ENCODE data around the gene INTS15. TPM values are rescaled to one million over a fixed set of nuclear protein-coding genes. Genes with fewer than 3 reads are reported as not detected.

INTS15 gene
- polyA plus RNA-seq, 1 of the 3 experiments (the other 2 are of a cell fraction), result 39.1 TPM

GRCh38 chr7:6650521-6651011 is 60.7 kb downstream of the INTS15 start:
- no peak overlapping the region for H2AFZ ChIP-seq (ENCODE audit: low read depth)
- peaks cover 8% of the 10 kb centered on the region; the same call in 1 of the 2 replicates for H3K79me2 ChIP-seq (ENCODE audit: insufficient read depth)
- peak; percentile 36 for DNase-seq
- no peaks in the 10 kb centered on the region for H3F3A ChIP-seq (replicated peaks; ENCODE audit: insufficient read depth)
- H3K9me2 ChIP-seq, result no peaks in the 10 kb centered on the region
- POLR2A ChIA-PET, result no interaction called here
- CTCF ChIA-PET, result interaction anchor here (0.6 to 2.8 kb wide), 2 partner anchors 8 to 139 kb away, joined by 3 to 12 read pairs; no protein-coding TSS in a partner anchor
- peaks cover 20% of the 10 kb centered on the region; the same call in 1 of the 2 replicates for H4K20me1 ChIP-seq (ENCODE audit: insufficient read depth)
- peaks cover 42 to 87% of the 10 kb centered on the region in 2 experiments for H3K36me3 ChIP-seq (replicated peaks in 1 of 2; ENCODE audit: control insufficient read depth in 1 of 2, insufficient read depth in 2 of 2, low read length in 1 of 2)
- H3K4me3 ChIP-seq (ENCODE audit: low read depth in 2 of 2, low read length in 1 of 2), result peak overlapping the region in 1 of 2 experiments; percentile 3; a peak in 1 of 4 replicates
- H3K27me3 ChIP-seq (ENCODE audit: insufficient read depth), result no peaks in the 10 kb centered on the region
- H3K27ac ChIP-seq (ENCODE audit: low read depth in 2 of 2, low read length in 1 of 2), result no peak overlapping the region
- no peak overlapping the region for H3K4me2 ChIP-seq
- 99% methylated on average over 11 of the region's 12 CpGs for WGBS (ENCODE audit: low lambda C conversion rate)
- H3K9me3 ChIP-seq, result no peaks in the 10 kb centered on the region
- no peak overlapping the region for H3K9ac ChIP-seq
- H3K4me1 ChIP-seq (ENCODE audit: control insufficient read depth in 1 of 2, insufficient read depth in 2 of 2, low read depth in 1 of 2, low read length in 1 of 2), result no peaks in the 10 kb centered on the region
- TF ChIP-seq EP300 (IDR thresholded peaks at IDR 0.05; ENCODE audit: borderline replicate concordance in 1 of 2, low read depth in 1 of 2, low read length in 1 of 2), result no peak
- TF ChIP-seq, protein P1, sequence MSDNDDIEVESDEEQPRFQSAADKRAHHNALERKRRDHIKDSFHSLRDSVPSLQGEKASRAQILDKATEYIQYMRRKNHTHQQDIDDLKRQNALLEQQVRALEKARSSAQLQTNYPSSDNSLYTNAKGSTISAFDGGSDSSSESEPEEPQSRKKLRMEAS (IDR thresholded peaks at IDR 0.05; ENCODE audit: low read depth), result no peak
- TF ChIP-seq YY1 (IDR thresholded peaks at IDR 0.05; ENCODE audit: low read depth), result no peak
- TF ChIP-seq TCF12 (IDR thresholded peaks at IDR 0.05), result no peak

DNA sequence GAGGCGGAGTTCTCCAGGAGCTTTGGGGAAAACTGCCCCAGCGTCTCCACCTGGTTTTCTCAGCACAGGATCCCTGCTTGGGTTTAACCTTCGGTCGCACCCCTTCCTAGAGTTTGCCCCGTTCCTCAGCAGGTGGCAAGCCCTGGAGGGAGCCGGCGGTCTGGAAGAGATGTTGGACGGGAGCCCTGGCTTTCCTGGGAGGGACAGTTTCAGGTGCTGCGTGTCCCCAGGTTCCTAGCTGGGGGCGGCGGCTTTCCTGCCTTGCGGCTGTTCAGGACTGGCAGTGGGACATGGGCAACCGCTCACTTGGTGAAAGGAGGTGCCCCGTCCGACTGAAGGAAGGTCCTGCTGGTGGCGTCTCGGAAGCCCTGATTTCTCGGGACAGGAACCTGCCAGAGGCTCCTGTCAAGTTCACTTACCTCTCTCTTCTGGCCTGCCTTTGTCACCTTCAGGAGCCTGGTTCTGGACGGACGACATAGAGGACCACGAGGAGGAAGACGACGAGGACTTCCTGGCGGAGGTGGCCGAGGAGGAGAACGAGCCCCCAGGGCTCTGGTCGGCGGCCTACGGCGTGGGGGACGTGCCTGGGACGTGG is 62.1 kb downstream of the INTS15 start:
- peak; percentile 48 for DNase-seq
- WGBS (ENCODE audit: low lambda C conversion rate), result 96% methylated on average over 32 of the region's 32 CpGs
- Histone ChIP-seq H3K27ac (ENCODE audit: low read depth in 2 of 2, low read length in 1 of 2) (no peak overlapping the region), H3K4me3 (ENCODE audit: low read depth in 2 of 2, low read length in 1 of 2) (peak overlapping the region in 1 of 2 experiments; percentile 12; a peak in 1 of 4 replicates), H3K79me2 (ENCODE audit: insufficient read depth) (no peaks in the 10 kb centered on the region), H3K36me3 (replicated peaks in 1 of 2; ENCODE audit: control insufficient read depth in 1 of 2, insufficient read depth in 2 of 2, low read length in 1 of 2) (peaks cover 39 to 78% of the 10 kb centered on the region in 2 experiments), H2AFZ (ENCODE audit: low read depth) (no peak overlapping the region), H3K27me3 (ENCODE audit: insufficient read depth) (no peaks in the 10 kb centered on the region), H3K9ac (no peak overlapping the region), H3K9me3 (no peaks in the 10 kb centered on the region), H3K4me2 (no peak overlapping the region), H4K20me1 (ENCODE audit: insufficient read depth) (peaks cover 12% of the 10 kb centered on the region; the same call in 1 of the 2 replicates), H3K9me2 (no peaks in the 10 kb centered on the region), H3K4me1 (ENCODE audit: control insufficient read depth in 1 of 2, insufficient read depth in 2 of 2, low read depth in 1 of 2, low read length in 1 of 2) (no peaks in the 10 kb centered on the region), H3F3A (replicated peaks; ENCODE audit: insufficient read depth) (peaks cover under 1% of the 10 kb centered on the region)
- ChIA-PET CTCF (no interaction called here), POLR2A (no interaction called here)
- TF ChIP-seq FOXJ3 (CRISPR knock-in tag; IDR thresholded peaks at IDR 0.05) (no peak), RCOR1 (IDR thresholded peaks at IDR 0.05; ENCODE audit: low read length) (no peak), EP300 (IDR thresholded peaks at IDR 0.05; ENCODE audit: borderline replicate concordance in 1 of 2, low read depth in 1 of 2, low read length in 1 of 2) (no peak), PBX3 (IDR thresholded peaks at IDR 0.05) (no peak), RFX5 (IDR thresholded peaks at IDR 0.05; ENCODE audit: low read length) (no peak), FOSL2 (IDR thresholded peaks at IDR 0.05; ENCODE audit: borderline replicate concordance, low read depth) (no peak), MXI1 (IDR thresholded peaks at IDR 0.05; ENCODE audit: low read depth, low read length) (no peak), POLR2AphosphoS5 (IDR thresholded peaks at IDR 0.05; ENCODE audit: low read depth, low read length) (no peak), TCF12 (IDR thresholded peaks at IDR 0.05) (no peak), FOXM1 (IDR thresholded peaks at IDR 0.05; ENCODE audit: low read depth) (no peak), EZH2phosphoT487 (IDR thresholded peaks at IDR 0.05; ENCODE audit: borderline replicate concordance, low read depth) (no peak), RAD21 (IDR thresholded peaks at IDR 0.05; ENCODE audit: low read length) (no peak), CHD2 (IDR thresholded peaks at IDR 0.05; ENCODE audit: low read length, partially characterized antibody) (no peak), ZBTB33 (IDR thresholded peaks at IDR 0.05; ENCODE audit: borderline replicate concordance, low read depth) (no peak), TEAD4 (IDR thresholded peaks at IDR 0.05; ENCODE audit: borderline replicate concordance, insufficient read depth) (no peak), JUND (IDR thresholded peaks at IDR 0.05) (no peak)
- TF ChIP-seq, protein P2, sequence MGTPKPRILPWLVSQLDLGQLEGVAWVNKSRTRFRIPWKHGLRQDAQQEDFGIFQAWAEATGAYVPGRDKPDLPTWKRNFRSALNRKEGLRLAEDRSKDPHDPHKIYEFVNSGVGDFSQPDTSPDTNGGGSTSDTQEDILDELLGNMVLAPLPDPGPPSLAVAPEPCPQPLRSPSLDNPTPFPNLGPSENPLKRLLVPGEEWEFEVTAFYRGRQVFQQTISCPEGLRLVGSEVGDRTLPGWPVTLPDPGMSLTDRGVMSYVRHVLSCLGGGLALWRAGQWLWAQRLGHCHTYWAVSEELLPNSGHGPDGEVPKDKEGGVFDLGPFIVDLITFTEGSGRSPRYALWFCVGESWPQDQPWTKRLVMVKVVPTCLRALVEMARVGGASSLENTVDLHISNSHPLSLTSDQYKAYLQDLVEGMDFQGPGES (IDR thresholded peaks at IDR 0.05; ENCODE audit: low read depth, low read length), result no peak
